ENCODE measurements around the gene FBXO34. TPM values are rescaled to one million over a fixed set of nuclear protein-coding genes. Genes with fewer than 3 reads are reported as not detected.
A peak's percentile ranks its signal among the peaks of the same experiment; 100 is the strongest.

The FBXO34 gene
- total RNA-seq, 6 experiments from 2014 or later, result 6.2 to 10.3 (median 8.7) TPM

DNA sequence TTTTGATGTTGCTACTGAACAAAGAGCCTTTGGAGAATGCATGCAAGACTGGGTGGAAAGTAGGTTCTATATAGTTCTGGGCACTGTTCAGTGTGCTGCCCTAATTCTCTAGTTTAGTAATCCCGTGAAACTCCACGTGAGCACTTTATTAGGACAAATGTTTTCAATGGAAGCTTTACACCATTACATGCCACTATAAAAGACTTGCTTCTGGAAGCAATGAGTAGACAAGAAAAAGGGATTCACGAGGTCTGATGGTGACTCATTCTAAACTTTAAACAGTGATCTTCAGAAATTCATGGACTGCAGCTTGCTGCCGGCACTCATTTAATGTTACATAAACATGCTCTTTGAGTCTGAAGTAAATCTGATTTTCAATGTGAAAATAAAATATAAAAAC lies 118.1 kb downstream of the FBXO34 start:
- Histone ChIP-seq H3K9me3 (no peaks in the 10 kb centered on the region), H3K27ac (no peak overlapping the region), H3K27me3 (no peaks in the 10 kb centered on the region), H3K4me3 (no peak overlapping the region), H3K36me3 (peaks cover 0 to 17% (median 1%) of the 10 kb centered on the region in 4 donors), H3K4me1 (no peaks in the 10 kb centered on the region)
- intact Hi-C loops (cut with DNase I), result no loop called here
- ATAC-seq, result no peak
- 94% methylated on average over 4 of the region's 4 CpGs for WGBS (ENCODE audit: insufficient coverage, low coverage, low lambda C conversion rate, missing lambda C conversion rate)
- TF ChIP-seq, protein P1, sequence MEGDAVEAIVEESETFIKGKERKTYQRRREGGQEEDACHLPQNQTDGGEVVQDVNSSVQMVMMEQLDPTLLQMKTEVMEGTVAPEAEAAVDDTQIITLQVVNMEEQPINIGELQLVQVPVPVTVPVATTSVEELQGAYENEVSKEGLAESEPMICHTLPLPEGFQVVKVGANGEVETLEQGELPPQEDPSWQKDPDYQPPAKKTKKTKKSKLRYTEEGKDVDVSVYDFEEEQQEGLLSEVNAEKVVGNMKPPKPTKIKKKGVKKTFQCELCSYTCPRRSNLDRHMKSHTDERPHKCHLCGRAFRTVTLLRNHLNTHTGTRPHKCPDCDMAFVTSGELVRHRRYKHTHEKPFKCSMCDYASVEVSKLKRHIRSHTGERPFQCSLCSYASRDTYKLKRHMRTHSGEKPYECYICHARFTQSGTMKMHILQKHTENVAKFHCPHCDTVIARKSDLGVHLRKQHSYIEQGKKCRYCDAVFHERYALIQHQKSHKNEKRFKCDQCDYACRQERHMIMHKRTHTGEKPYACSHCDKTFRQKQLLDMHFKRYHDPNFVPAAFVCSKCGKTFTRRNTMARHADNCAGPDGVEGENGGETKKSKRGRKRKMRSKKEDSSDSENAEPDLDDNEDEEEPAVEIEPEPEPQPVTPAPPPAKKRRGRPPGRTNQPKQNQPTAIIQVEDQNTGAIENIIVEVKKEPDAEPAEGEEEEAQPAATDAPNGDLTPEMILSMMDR (IDR thresholded peaks at IDR 0.05), result no peak
- no peak for TF ChIP-seq POLR2A (IDR thresholded peaks at IDR 0.05)
- no peak for DNase-seq

DNA sequence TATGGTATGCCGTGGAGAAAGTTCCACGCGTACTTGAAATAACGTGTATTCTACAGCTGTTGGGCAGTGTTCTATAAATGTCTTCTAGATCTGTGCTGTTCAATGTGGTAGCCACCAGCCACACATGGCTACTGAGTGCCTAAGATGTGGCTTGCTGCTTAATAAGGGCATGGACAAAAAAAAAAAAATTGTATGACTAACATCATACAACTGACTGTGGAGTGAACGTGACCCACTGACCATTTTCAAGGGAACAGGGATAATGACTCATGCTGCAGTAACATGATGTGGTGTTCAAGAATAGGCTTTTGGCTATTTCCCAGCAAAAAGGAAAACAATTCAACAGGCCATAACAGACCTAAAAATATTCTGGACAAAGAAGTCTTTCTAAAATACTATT lies 127.5 kb downstream of the FBXO34 start:
- no peaks in the 10 kb centered on the region for H3K4me1 ChIP-seq
- H3K36me3 ChIP-seq, result no peaks in the 10 kb centered on the region
- WGBS (ENCODE audit: insufficient coverage, low coverage, low lambda C conversion rate, missing lambda C conversion rate), result 82% methylated on average over 5 of the region's 5 CpGs
- H3K4me3 ChIP-seq, result no peak overlapping the region
- no peaks in the 10 kb centered on the region for H3K9me3 ChIP-seq
- DNase-seq (no peak), ATAC-seq (peak in 1 of 4 donors; percentile 84)
- intact Hi-C loops (cut with DNase I), result no loop called here
- no peak overlapping the region for H3K27ac ChIP-seq
- no peaks in the 10 kb centered on the region for H3K27me3 ChIP-seq
- no peak for TF ChIP-seq POLR2A (IDR thresholded peaks at IDR 0.05)
- TF ChIP-seq, protein P1 (IDR thresholded peaks at IDR 0.05), result no peak

DNA sequence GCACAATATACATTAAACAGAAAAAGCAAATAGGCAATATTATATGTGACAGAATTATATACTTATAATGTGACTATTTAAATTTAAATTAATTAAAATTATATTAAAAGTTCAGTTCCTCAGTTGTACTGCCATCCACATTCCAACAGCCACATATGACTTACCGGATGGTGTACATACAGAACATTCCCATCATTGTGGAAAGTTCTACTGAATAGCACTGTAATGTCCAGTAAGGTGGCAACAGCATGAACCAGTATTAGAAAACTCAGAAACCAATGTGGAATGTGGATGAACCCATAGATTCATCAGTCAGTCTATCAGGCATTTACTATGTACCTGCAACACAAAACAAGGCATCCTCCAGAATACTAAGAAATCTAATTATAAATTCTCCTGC lies 128.0 kb downstream of the FBXO34 start:
- Histone ChIP-seq H3K4me1 (no peaks in the 10 kb centered on the region), H3K27me3 (no peaks in the 10 kb centered on the region), H3K4me3 (no peak overlapping the region), H3K36me3 (no peaks in the 10 kb centered on the region), H3K9me3 (no peaks in the 10 kb centered on the region), H3K27ac (no peak overlapping the region)
- WGBS (ENCODE audit: insufficient coverage, low coverage, low lambda C conversion rate, missing lambda C conversion rate), result 82% methylated on average over 1 of the region's 1 CpG
- ATAC-seq (no peak), DNase-seq (no peak)
- intact Hi-C loops (cut with DNase I), result no loop called here
- TF ChIP-seq, protein P1 (IDR thresholded peaks at IDR 0.05), result no peak
- TF ChIP-seq POLR2A (IDR thresholded peaks at IDR 0.05), result no peak

DNA sequence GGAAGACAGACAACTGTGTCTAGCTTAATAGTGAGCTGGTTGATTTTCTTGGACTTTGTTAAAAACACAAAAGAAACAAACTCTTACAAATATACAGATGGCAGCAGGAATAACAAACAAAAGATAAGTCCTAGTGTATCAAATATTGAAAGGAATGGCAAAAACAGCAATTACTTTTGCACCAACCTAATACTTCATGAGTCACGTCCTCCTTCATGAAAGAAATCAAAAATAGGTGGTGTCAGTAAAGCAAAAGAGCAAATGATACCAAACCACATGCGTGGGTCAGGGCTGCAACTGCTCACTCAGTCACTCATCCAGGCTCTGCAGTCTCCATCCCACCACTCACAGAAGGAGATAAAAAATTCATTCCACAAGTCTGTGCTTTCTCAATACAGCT lies 128.6 kb downstream of the FBXO34 start:
- no peaks in the 10 kb centered on the region for H3K9me3 ChIP-seq
- intact Hi-C loops (cut with DNase I), result no loop called here
- no peak for DNase-seq
- no peaks in the 10 kb centered on the region for H3K27me3 ChIP-seq
- H3K4me1 ChIP-seq, result no peaks in the 10 kb centered on the region
- no peak overlapping the region for H3K4me3 ChIP-seq
- no peaks in the 10 kb centered on the region for H3K36me3 ChIP-seq
- ATAC-seq, result no peak
- TF ChIP-seq, protein P1 (IDR thresholded peaks at IDR 0.05), result no peak
- no peak for TF ChIP-seq POLR2A (IDR thresholded peaks at IDR 0.05)
- WGBS (ENCODE audit: insufficient coverage, low coverage, low lambda C conversion rate, missing lambda C conversion rate), result 94% methylated on average over 2 of the region's 2 CpGs
- no peak overlapping the region for H3K27ac ChIP-seq

DNA sequence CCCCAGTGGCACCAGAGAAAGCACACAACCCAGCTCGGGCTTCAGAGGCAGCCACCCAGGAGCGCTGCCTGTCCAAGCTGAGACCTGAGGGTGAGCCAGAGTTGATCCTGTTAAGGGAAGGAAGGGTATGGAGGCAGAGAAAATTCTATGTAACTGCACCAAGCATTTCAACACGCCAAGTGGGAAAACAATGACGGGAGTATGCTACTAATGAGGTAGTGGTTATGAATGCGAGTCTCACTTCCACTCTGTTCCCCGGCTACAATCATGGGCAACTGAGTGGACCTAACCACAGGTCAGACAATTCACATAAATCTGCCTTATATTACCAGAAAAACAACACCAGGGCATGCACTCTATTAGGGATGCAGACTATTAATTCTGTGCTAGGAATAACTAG lies 130.5 kb downstream of the FBXO34 start:
- no peaks in the 10 kb centered on the region for H3K27me3 ChIP-seq
- no peaks in the 10 kb centered on the region for H3K9me3 ChIP-seq
- WGBS (ENCODE audit: insufficient coverage, low coverage, low lambda C conversion rate, missing lambda C conversion rate), result 88% methylated on average over 2 of the region's 6 CpGs
- TF ChIP-seq POLR2A (IDR thresholded peaks at IDR 0.05), result no peak
- TF ChIP-seq, protein P1 (IDR thresholded peaks at IDR 0.05), result no peak
- H3K36me3 ChIP-seq, result no peaks in the 10 kb centered on the region
- H3K4me3 ChIP-seq, result no peak overlapping the region
- ATAC-seq, result no peak
- intact Hi-C loops (cut with DNase I), result no loop called here
- no peak overlapping the region for H3K27ac ChIP-seq
- no peaks in the 10 kb centered on the region for H3K4me1 ChIP-seq
- no peak for DNase-seq
